Calu3 (cell line): ENCODE results near the gene BCL2L1. TPM values are rescaled to one million over a fixed set of nuclear protein-coding genes. Genes with fewer than 3 reads are reported as not detected.

ENCODE experiments used
- BruUV-seq: library from RNA; stranded (reverse); fragments of 400-500 nt; replicated peaks from 2 replicates; lab custom pipeline; 2021; lab: Mats Ljungman, UMichigan
- CTCF ChIA-PET: fragments of 300-600 bp; sonication (Branson Sonifier 250); formaldehyde crosslinking; loops from one replicate; lab custom pipeline; 2022; ENCODE audit warnings: antibody characterized with exemption; lab: Charles Lee
- DNase-seq: peaks from one replicate; pipeline ENCODE4 v3.0.0; 2022
- H3K27ac Mint-ChIP-seq: one replicate; pipeline ENCODE4 v1.8.0; 2022; ENCODE audit warnings: mixed read lengths; ENCODE audit not compliant: unreplicated experiment
- H3K27me3 Mint-ChIP-seq: one replicate; pipeline ENCODE4 v1.8.0; 2022; ENCODE audit warnings: mixed read lengths; ENCODE audit not compliant: unreplicated experiment
- H3K36me3 Mint-ChIP-seq: one replicate; pipeline ENCODE4 v1.8.0; 2022; ENCODE audit warnings: mild to moderate bottlenecking, moderate library complexity, mixed read lengths; ENCODE audit not compliant: insufficient read depth, unreplicated experiment
- H3K4me1 Mint-ChIP-seq: one replicate; pipeline ENCODE4 v1.8.0; 2022; ENCODE audit warnings: mild to moderate bottlenecking, low read depth, mixed read lengths; ENCODE audit not compliant: unreplicated experiment
- H3K4me3 Mint-ChIP-seq: one replicate; pipeline ENCODE4 v1.8.0; 2022; ENCODE audit warnings: mild to moderate bottlenecking, low read depth, moderate library complexity, mixed read lengths; ENCODE audit not compliant: unreplicated experiment
- H3K9me3 Mint-ChIP-seq: one replicate; pipeline ENCODE4 v1.8.0; 2022; ENCODE audit warnings: low read depth, mixed read lengths; ENCODE audit not compliant: unreplicated experiment
- CTCF ChIP-seq: fragments of 200-600 bp; IDR thresholded peaks from one replicate; pipeline ENCODE4 v1.8.0; 2022; ENCODE audit warnings: antibody characterized with exemption; ENCODE audit not compliant: unreplicated experiment
- intact Hi-C: fragments of 100-400 bp; cut with micrococcal nuclease; formaldehyde crosslinking; loops from one replicate; pipeline ENCODE4 v1.10.0; 2022; ENCODE audit not compliant: unreplicated experiment
- total RNA-seq: library from RNA; stranded (reverse); gene quantifications from 2 replicates; pipeline ENCODE4 v1.2.3, GENCODE V29; 2022

Gene BCL2L1
- total RNA-seq, 1 experiment from 2014 or later, result 290 TPM

- TSS peak; percentile 67 for BruUV-seq
- H3K4me1 Mint-ChIP-seq, result peaks cover 98% of the 10 kb centered on the region
- H3K27me3 Mint-ChIP-seq, result no peaks in the 10 kb centered on the region
- CTCF ChIA-PET, result interaction anchor here (1.3 to 3.9 kb wide), 8 partner anchors 9 to 151 kb away, joined by 4 to 32 read pairs (median 10); partner anchors contain the start of gene BCL2L1
- DNase-seq, result peak; percentile 69
- no peaks in the 10 kb centered on the region for H3K9me3 Mint-ChIP-seq
- H3K4me3 Mint-ChIP-seq, result peak overlapping the region; percentile 97
- peak overlapping the region; percentile 94 for H3K27ac Mint-ChIP-seq
- H3K36me3 Mint-ChIP-seq, result peaks cover 98% of the 10 kb centered on the region
- TF ChIP-seq CTCF, result no peak
- intact Hi-C loops, result loop anchor here (2.0 kb wide), 1 partner anchor 17 kb away; no protein-coding TSS in a partner anchor
Observed at GRCh38 chr20:31713312-31714273, 9.1 kb downstream of the BCL2L1 start.

- intact Hi-C loops, result loop anchor here (1.0 to 2.0 kb wide), 3 partner anchors 8 to 16 kb away; no protein-coding TSS in a partner anchor
- DNase-seq, result peak; percentile 91
- H3K27me3 Mint-ChIP-seq, result no peaks in the 10 kb centered on the region
- H3K36me3 Mint-ChIP-seq, result peaks cover 98% of the 10 kb centered on the region
- no peak for TF ChIP-seq CTCF
- H3K4me3 Mint-ChIP-seq, result peak overlapping the region; percentile 97
- H3K9me3 Mint-ChIP-seq, result no peaks in the 10 kb centered on the region
- peaks cover 100% of the 10 kb centered on the region for H3K4me1 Mint-ChIP-seq
- H3K27ac Mint-ChIP-seq, result peak overlapping the region; percentile 94
- CTCF ChIA-PET, result interaction anchor here (1.3 to 3.9 kb wide), 8 partner anchors 8 to 150 kb away, joined by 4 to 32 read pairs (median 10); partner anchors contain the start of gene BCL2L1
- BruUV-seq, result no TSS peak
Observed at GRCh38 chr20:31712564-31713311, 9.9 kb downstream of the BCL2L1 start.

GRCh38 chr20:31712112-31712553, 10.5 kb downstream of the BCL2L1 start:
- DNase-seq, result peak; percentile 58
- no peaks in the 10 kb centered on the region for H3K27me3 Mint-ChIP-seq
- H3K27ac Mint-ChIP-seq, result peak overlapping the region; percentile 94
- H3K4me1 Mint-ChIP-seq, result peaks cover 100% of the 10 kb centered on the region
- intact Hi-C loops, result loop anchor here (1.0 to 2.0 kb wide), 3 partner anchors 8 to 15 kb away; no protein-coding TSS in a partner anchor
- BruUV-seq, result no TSS peak
- TF ChIP-seq CTCF, result no peak
- no peaks in the 10 kb centered on the region for H3K9me3 Mint-ChIP-seq
- H3K4me3 Mint-ChIP-seq, result peak overlapping the region; percentile 97
- H3K36me3 Mint-ChIP-seq, result peaks cover 98% of the 10 kb centered on the region
- CTCF ChIA-PET, result interaction anchor here (1.3 to 3.9 kb wide), 8 partner anchors 8 to 149 kb away, joined by 4 to 32 read pairs (median 10); partner anchors contain the start of gene BCL2L1
